ENCODE measurements around the gene BLOC1S5.

- TF ChIP-seq CTCF (IDR thresholded peaks at IDR 0.05; ENCODE audit: low read length) (no peak), EZH2phosphoT487 (IDR thresholded peaks at IDR 0.05; ENCODE audit: low read length) (no peak), EZH2 (optimal IDR thresholded peaks at IDR 0.05; ENCODE audit: low read depth, low read length) (no peak)
Observed at GRCh38 chr6:8084586-8084985, 20.4 kb upstream of the BLOC1S5 start.
